Measurements from ENCODE around the gene GRIK3. TPM values are rescaled to one million over a fixed set of nuclear protein-coding genes. Genes with fewer than 3 reads are reported as not detected.

The GRIK3 gene
- total and polyA plus RNA-seq, 3 experiments from 2014 or later: not detected

DNA sequence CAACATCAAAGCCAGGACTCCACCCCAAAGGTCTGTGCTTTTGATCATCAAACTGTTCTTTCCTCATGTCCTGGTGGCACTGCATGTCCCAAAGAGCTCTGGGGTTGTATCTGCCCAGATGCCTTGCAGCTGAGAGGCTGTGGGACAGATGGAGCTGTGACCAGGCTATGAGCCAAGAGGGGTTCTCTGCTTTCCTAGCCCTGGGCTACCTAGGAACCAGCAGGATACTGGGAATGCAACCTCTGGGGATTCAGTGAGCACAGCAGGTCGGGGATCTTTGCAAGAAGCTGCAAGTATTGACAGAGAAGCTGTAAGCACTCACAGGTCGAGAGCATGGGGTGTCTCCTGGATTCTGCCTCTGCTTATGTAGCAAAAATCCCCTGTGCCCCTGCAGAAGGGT lies 186.6 kb downstream of the GRIK3 start:
- Mint-ChIP-seq H3K27ac (no peak overlapping the region), H3K36me3 (no peaks in the 10 kb centered on the region), H3K4me1 (no peaks in the 10 kb centered on the region), H3K9me3 (no peaks in the 10 kb centered on the region), H3K4me3 (no peak overlapping the region), H3K27me3 (peaks cover 17 to 23% of the 10 kb centered on the region in 2 donors)
- Histone ChIP-seq H3K4me1 (ENCODE audit: insufficient read depth, low read length) (no peaks in the 10 kb centered on the region), H3K27ac (ENCODE audit: low read depth, low read length) (no peak overlapping the region), H3K27me3 (ENCODE audit: insufficient read depth, low read length, poor library complexity, severe bottlenecking) (no peaks in the 10 kb centered on the region), H3K9me3 (ENCODE audit: low read length) (no peaks in the 10 kb centered on the region), H3K4me3 (ENCODE audit: low read length) (no peak overlapping the region), H3K36me3 (ENCODE audit: insufficient read depth, low read length) (no peaks in the 10 kb centered on the region)
- DNase-seq: no peak
- ChIA-PET POLR2A (no interaction called here), CTCF (no interaction called here)

DNA sequence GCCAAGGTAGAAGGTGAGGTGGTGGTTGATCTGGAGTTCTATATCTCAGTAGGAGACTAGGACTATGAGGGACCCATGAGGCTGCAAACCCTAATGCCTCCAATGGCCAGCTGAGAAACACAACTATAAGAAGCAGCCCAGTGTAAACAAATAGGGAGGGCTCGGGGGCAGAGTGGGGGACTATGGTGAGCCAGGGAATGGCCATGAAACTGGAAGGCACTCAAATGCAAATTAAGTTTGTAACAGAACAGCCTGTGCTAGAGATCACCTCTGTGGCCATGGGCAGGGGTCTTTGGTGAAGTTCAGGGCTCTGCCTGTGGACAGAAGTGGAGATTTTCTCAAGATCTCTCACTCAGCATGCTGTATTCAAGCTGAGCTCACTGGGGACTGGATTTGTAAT lies 187.1 kb downstream of the GRIK3 start:
- H3K27me3 ChIP-seq (ENCODE audit: insufficient read depth, low read length, poor library complexity, severe bottlenecking): no peaks in the 10 kb centered on the region
- Mint-ChIP-seq H3K27ac (no peak overlapping the region), H3K4me3 (no peak overlapping the region), H3K27me3 (peaks cover 17 to 20% of the 10 kb centered on the region in 2 donors), H3K36me3 (no peaks in the 10 kb centered on the region), H3K9me3 (no peaks in the 10 kb centered on the region), H3K4me1 (no peaks in the 10 kb centered on the region)
- CTCF ChIA-PET: no interaction called here
- no peaks in the 10 kb centered on the region for H3K36me3 ChIP-seq (ENCODE audit: insufficient read depth, low read length)
- POLR2A ChIA-PET: no interaction called here
- no peak for DNase-seq
- H3K9me3 ChIP-seq (ENCODE audit: low read length): no peaks in the 10 kb centered on the region
- no peaks in the 10 kb centered on the region for H3K4me1 ChIP-seq (ENCODE audit: insufficient read depth, low read length)
- no peak overlapping the region for H3K27ac ChIP-seq (ENCODE audit: low read depth, low read length)
- no peak overlapping the region for H3K4me3 ChIP-seq (ENCODE audit: low read length)

DNA sequence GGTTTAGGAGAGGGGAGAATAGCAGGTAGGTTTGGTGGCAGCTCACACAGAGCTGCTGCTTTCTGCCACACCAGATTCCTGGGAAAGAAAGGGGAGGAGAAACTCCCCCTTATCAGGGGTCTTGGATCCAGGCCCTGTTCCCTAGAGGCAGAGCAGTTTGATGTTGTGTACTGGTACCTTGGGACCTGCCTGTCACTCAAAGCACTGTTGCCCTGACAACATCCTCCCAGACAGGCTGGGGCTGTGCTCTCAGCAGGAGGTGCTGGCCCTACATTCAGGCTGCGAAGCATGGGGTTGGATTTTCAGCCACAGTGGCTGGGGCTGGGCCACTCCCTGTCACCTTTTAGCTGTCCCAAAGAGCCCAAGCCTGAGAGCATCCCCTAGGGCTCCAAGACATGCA lies 188.0 kb downstream of the GRIK3 start:
- peaks cover 12% of the 10 kb centered on the region in 2 donors for H3K27me3 Mint-ChIP-seq
- POLR2A ChIA-PET: no interaction called here
- CTCF ChIA-PET: no interaction called here
- H3K9me3 Mint-ChIP-seq: no peaks in the 10 kb centered on the region
- no peak overlapping the region for H3K4me3 Mint-ChIP-seq
- H3K27me3 ChIP-seq (ENCODE audit: insufficient read depth, low read length, poor library complexity, severe bottlenecking): no peaks in the 10 kb centered on the region
- no peak overlapping the region for H3K4me3 ChIP-seq (ENCODE audit: low read length)
- H3K27ac ChIP-seq (ENCODE audit: low read depth, low read length): no peak overlapping the region
- H3K4me1 ChIP-seq (ENCODE audit: insufficient read depth, low read length): no peaks in the 10 kb centered on the region
- no peaks in the 10 kb centered on the region for H3K36me3 Mint-ChIP-seq
- no peaks in the 10 kb centered on the region for H3K36me3 ChIP-seq (ENCODE audit: insufficient read depth, low read length)
- H3K27ac Mint-ChIP-seq: no peak overlapping the region
- DNase-seq: no peak
- no peaks in the 10 kb centered on the region for H3K9me3 ChIP-seq (ENCODE audit: low read length)
- H3K4me1 Mint-ChIP-seq: no peaks in the 10 kb centered on the region

DNA sequence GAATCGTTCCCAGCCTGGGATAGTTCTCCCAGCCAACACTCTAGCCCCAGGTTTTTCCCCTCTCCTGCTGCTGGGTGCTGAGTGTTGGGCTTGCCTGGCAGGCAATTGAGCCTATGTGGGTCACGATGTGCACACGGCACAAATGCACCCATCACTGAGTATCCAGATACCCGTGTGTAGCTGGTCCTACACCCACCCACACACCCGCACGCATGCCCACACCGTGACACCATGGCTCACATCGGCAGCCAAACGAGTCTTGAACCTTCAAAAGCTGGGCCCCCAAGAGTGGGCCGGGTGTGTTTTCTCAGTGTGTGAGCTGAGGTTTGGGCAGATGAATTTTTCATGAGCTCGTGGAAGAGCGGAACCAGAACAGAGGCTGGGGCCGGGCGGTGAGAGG lies 188.5 kb downstream of the GRIK3 start:
- no peak overlapping the region for H3K27ac Mint-ChIP-seq
- H3K27me3 Mint-ChIP-seq: peaks cover 7 to 13% of the 10 kb centered on the region in 2 donors
- H3K4me1 Mint-ChIP-seq: no peaks in the 10 kb centered on the region
- ChIA-PET CTCF (no interaction called here), POLR2A (no interaction called here)
- no peaks in the 10 kb centered on the region for H3K9me3 Mint-ChIP-seq
- H3K4me3 Mint-ChIP-seq: no peak overlapping the region
- no peak overlapping the region for H3K27ac ChIP-seq (ENCODE audit: low read depth, low read length)
- no peaks in the 10 kb centered on the region for H3K36me3 ChIP-seq (ENCODE audit: insufficient read depth, low read length)
- no peak for DNase-seq
- no peaks in the 10 kb centered on the region for H3K4me1 ChIP-seq (ENCODE audit: insufficient read depth, low read length)
- H3K4me3 ChIP-seq (ENCODE audit: low read length): no peak overlapping the region
- no peaks in the 10 kb centered on the region for H3K9me3 ChIP-seq (ENCODE audit: low read length)
- no peaks in the 10 kb centered on the region for H3K27me3 ChIP-seq (ENCODE audit: insufficient read depth, low read length, poor library complexity, severe bottlenecking)
- H3K36me3 Mint-ChIP-seq: no peaks in the 10 kb centered on the region

DNA sequence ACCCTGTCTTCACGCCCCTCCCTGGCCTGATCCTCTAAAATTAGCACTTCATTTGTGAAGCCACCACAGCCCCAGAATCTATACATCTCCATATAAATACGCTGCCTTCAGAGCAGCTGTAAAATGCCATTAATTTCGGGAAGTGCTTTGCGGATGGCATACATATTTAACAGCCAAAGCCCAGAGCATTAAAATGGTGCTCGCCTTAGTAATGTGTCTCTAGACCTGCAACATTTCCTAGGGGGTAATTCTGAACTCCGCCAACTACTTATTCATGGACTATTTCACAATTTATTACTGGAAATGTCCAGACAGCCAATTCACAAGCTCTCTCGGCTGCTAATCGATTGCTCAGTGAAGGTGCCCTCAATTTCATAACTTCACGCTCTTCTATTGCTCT lies 189.4 kb downstream of the GRIK3 start:
- no peak for DNase-seq
- Histone ChIP-seq H3K36me3 (ENCODE audit: insufficient read depth, low read length) (no peaks in the 10 kb centered on the region), H3K27me3 (ENCODE audit: insufficient read depth, low read length, poor library complexity, severe bottlenecking) (no peaks in the 10 kb centered on the region), H3K9me3 (ENCODE audit: low read length) (no peaks in the 10 kb centered on the region), H3K4me3 (ENCODE audit: low read length) (no peak overlapping the region), H3K4me1 (ENCODE audit: insufficient read depth, low read length) (no peaks in the 10 kb centered on the region), H3K27ac (ENCODE audit: low read depth, low read length) (no peak overlapping the region)
- Mint-ChIP-seq H3K27me3 (peaks cover 0 to 8% of the 10 kb centered on the region in 2 donors), H3K9me3 (no peaks in the 10 kb centered on the region), H3K4me1 (no peaks in the 10 kb centered on the region), H3K4me3 (no peak overlapping the region), H3K27ac (no peak overlapping the region), H3K36me3 (no peaks in the 10 kb centered on the region)
- CTCF ChIA-PET: no interaction called here
- POLR2A ChIA-PET: no interaction called here

DNA sequence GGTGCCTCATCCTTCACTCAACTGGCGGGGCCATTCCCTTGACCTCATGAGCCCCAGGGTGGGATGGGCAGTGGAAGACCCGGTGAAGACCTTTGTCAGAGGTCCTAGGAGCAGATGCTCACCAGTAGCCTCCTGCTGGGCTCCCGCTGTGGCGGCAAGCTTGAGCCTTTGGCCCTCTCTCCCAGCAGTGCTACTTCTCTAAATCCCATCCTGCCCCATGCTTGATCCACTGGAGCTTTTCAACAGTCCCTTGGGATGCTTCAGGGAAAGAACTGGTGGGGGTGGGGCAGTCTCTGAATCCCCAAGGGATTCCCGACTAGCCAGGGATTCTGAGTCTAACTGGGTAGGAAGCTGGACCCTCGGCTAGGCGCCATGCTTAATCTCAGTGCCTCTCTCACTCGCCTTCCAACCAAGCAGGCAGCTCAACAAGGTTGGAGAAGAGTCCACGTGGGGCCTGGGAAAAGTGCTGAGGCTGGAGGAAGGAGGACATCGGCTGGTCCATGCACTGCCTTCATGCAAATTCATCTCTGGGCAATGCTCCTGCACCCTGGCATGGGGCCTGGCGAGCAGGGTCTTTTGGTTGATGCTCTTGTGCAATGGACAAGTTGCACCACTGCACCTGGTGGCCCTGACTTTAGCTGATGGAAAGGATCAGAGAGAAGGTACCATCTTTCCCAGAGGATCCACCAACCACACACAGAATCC lies 190.3 kb downstream of the GRIK3 start:
- Histone ChIP-seq H3K27ac (ENCODE audit: low read depth, low read length) (no peak overlapping the region), H3K27me3 (ENCODE audit: insufficient read depth, low read length, poor library complexity, severe bottlenecking) (no peaks in the 10 kb centered on the region), H3K4me1 (ENCODE audit: insufficient read depth, low read length) (no peaks in the 10 kb centered on the region), H3K36me3 (ENCODE audit: insufficient read depth, low read length) (no peaks in the 10 kb centered on the region), H3K9me3 (ENCODE audit: low read length) (no peaks in the 10 kb centered on the region), H3K4me3 (ENCODE audit: low read length) (no peak overlapping the region)
- no peaks in the 10 kb centered on the region for H3K9me3 Mint-ChIP-seq
- no peaks in the 10 kb centered on the region for H3K4me1 Mint-ChIP-seq
- H3K4me3 Mint-ChIP-seq: no peak overlapping the region
- no peak for DNase-seq
- H3K36me3 Mint-ChIP-seq: no peaks in the 10 kb centered on the region
- ChIA-PET POLR2A (no interaction called here), CTCF (no interaction called here)
- peaks cover 4 to 8% of the 10 kb centered on the region in 2 donors for H3K27me3 Mint-ChIP-seq
- no peak overlapping the region for H3K27ac Mint-ChIP-seq

DNA sequence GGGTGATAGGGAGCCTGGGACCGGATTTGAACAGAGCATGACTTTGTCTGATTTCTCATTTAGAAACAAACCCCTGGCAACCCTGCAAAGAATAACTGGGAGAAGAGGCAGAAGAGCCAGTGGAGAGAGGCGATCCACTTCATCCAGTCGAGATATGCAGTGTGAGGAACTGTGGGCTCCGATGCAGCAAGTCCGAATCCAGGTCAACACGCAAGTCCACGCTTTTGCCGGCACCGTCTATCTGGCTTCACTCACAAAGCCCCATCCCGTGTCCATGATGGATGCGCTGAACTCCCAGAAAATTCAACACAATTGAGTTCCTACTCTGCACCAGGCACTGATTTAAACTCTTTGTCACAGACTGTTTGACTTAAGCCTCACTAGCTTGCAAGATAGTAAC lies 191.3 kb downstream of the GRIK3 start:
- no peaks in the 10 kb centered on the region for H3K36me3 Mint-ChIP-seq
- H3K4me3 Mint-ChIP-seq: no peak overlapping the region
- ChIA-PET POLR2A (no interaction called here), CTCF (no interaction called here)
- H3K27me3 ChIP-seq (ENCODE audit: insufficient read depth, low read length, poor library complexity, severe bottlenecking): no peaks in the 10 kb centered on the region
- H3K4me3 ChIP-seq (ENCODE audit: low read length): no peak overlapping the region
- H3K9me3 ChIP-seq (ENCODE audit: low read length): no peaks in the 10 kb centered on the region
- no peaks in the 10 kb centered on the region for H3K4me1 ChIP-seq (ENCODE audit: insufficient read depth, low read length)
- no peak for DNase-seq
- H3K4me1 Mint-ChIP-seq: no peaks in the 10 kb centered on the region
- H3K27me3 Mint-ChIP-seq: peaks cover 6 to 10% of the 10 kb centered on the region in 2 donors
- no peaks in the 10 kb centered on the region for H3K9me3 Mint-ChIP-seq
- no peaks in the 10 kb centered on the region for H3K36me3 ChIP-seq (ENCODE audit: insufficient read depth, low read length)
- H3K27ac ChIP-seq (ENCODE audit: low read depth, low read length): no peak overlapping the region
- H3K27ac Mint-ChIP-seq: no peak overlapping the region

DNA sequence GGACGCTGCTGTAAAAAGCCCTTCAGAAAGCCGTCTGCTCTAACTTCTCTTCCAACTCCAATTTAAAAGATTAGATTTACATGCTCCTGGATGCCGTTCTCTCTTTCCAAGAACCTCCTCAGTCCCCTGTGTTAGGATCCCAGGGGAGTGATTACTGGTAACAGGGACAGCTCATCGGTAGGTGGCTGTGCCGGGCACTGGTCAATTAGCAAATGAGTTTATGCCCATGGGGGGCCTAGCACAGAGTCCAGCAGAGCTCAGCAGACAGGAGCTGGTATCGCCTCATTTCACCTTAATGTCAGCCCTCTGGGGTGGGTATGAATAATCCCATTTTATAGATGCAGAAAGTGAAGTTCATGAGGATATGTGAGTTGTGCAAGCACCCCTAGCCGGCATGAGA lies 191.9 kb downstream of the GRIK3 start:
- Histone ChIP-seq H3K36me3 (ENCODE audit: insufficient read depth, low read length) (no peaks in the 10 kb centered on the region), H3K27ac (ENCODE audit: low read depth, low read length) (no peak overlapping the region), H3K27me3 (ENCODE audit: insufficient read depth, low read length, poor library complexity, severe bottlenecking) (no peaks in the 10 kb centered on the region), H3K4me1 (ENCODE audit: insufficient read depth, low read length) (no peaks in the 10 kb centered on the region), H3K9me3 (ENCODE audit: low read length) (no peaks in the 10 kb centered on the region), H3K4me3 (ENCODE audit: low read length) (no peak overlapping the region)
- POLR2A ChIA-PET: no interaction called here
- CTCF ChIA-PET: no interaction called here
- Mint-ChIP-seq H3K9me3 (no peaks in the 10 kb centered on the region), H3K4me1 (no peaks in the 10 kb centered on the region), H3K4me3 (no peak overlapping the region), H3K27ac (no peak overlapping the region), H3K36me3 (no peaks in the 10 kb centered on the region), H3K27me3 (peaks cover 6 to 16% of the 10 kb centered on the region in 2 donors)
- DNase-seq: no peak

DNA sequence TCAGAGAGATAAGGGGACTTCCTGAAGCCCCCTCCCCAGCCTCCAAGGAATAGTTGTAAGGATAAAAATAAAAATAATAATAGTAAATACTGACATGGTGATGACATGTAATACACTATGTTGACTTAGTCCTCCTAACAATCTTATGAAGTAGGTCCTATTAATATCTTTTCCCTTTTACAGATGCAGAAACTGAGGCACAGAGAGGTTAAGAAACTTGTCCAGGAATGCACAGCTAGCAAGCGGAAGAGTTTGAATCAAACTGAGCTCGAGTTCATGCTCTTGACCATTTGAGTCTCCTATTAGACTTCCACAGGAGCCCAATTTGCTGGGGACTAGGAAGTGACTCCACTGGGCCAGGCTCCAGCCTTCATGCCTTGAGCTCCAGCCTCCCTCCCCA lies 194.8 kb downstream of the GRIK3 start:
- Mint-ChIP-seq H3K9me3 (no peaks in the 10 kb centered on the region), H3K4me3 (no peak overlapping the region), H3K36me3 (no peaks in the 10 kb centered on the region), H3K4me1 (no peaks in the 10 kb centered on the region), H3K27me3 (peaks cover 11 to 39% of the 10 kb centered on the region in 2 donors), H3K27ac (no peak overlapping the region)
- Histone ChIP-seq H3K4me3 (ENCODE audit: low read length) (no peak overlapping the region), H3K4me1 (ENCODE audit: insufficient read depth, low read length) (no peaks in the 10 kb centered on the region), H3K27me3 (ENCODE audit: insufficient read depth, low read length, poor library complexity, severe bottlenecking) (no peaks in the 10 kb centered on the region), H3K27ac (ENCODE audit: low read depth, low read length) (no peak overlapping the region), H3K36me3 (ENCODE audit: insufficient read depth, low read length) (no peaks in the 10 kb centered on the region), H3K9me3 (ENCODE audit: low read length) (no peaks in the 10 kb centered on the region)
- POLR2A ChIA-PET: no interaction called here
- no peak for DNase-seq
- CTCF ChIA-PET: no interaction called here
